ENCODE data around the gene NEDD8.

The NEDD8 gene

DNA sequence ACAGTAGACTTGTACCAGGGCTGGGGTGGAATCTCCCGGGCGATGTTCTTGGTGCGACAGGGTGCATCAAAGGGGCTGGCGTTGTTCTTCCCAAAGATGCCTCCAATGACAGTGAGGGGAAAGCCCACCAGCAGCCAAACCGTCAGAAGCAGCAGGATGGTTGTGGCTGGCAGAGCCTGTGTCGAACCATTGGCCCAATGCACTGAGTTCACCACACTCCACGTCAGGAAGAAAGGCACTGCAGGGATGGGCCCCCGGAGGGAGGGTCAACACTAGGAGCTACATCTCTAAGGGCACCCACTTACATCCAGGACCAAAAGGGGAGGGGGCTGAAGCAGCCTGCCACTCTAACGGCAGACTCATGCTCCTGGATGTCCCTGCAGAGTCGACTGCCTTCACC lies 41.8 kb downstream of the NEDD8 start:
- ChIA-PET POLR2A (no interaction called here), CTCF (interaction anchor here (2.5 kb wide), 1 partner anchor 25 kb away, joined by 8 read pairs; the partner anchor contains the start of gene MDP1)
- TF ChIP-seq, protein P1, sequence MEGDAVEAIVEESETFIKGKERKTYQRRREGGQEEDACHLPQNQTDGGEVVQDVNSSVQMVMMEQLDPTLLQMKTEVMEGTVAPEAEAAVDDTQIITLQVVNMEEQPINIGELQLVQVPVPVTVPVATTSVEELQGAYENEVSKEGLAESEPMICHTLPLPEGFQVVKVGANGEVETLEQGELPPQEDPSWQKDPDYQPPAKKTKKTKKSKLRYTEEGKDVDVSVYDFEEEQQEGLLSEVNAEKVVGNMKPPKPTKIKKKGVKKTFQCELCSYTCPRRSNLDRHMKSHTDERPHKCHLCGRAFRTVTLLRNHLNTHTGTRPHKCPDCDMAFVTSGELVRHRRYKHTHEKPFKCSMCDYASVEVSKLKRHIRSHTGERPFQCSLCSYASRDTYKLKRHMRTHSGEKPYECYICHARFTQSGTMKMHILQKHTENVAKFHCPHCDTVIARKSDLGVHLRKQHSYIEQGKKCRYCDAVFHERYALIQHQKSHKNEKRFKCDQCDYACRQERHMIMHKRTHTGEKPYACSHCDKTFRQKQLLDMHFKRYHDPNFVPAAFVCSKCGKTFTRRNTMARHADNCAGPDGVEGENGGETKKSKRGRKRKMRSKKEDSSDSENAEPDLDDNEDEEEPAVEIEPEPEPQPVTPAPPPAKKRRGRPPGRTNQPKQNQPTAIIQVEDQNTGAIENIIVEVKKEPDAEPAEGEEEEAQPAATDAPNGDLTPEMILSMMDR (IDR thresholded peaks at IDR 0.05; ENCODE audit: control extremely low read depth, extremely low read depth, low read depth, missing control alignments) = no peak
- DNase-seq (ENCODE audit: extremely low spot score) = no peak

- no peak for DNase-seq (ENCODE audit: extremely low spot score)
- POLR2A ChIA-PET = interaction anchor here (0.9 kb wide), 1 partner anchor 10 kb away, joined by 4 read pairs; no protein-coding TSS in a partner anchor
- TF ChIP-seq, protein P1 (IDR thresholded peaks at IDR 0.05; ENCODE audit: control extremely low read depth, extremely low read depth, low read depth, missing control alignments) = no peak
- CTCF ChIA-PET = interaction anchor here (1.1 to 2.5 kb wide), 4 partner anchors 26 to 118 kb away, joined by 3 to 8 read pairs (median 6); partner anchors contain the start of genes CIDEB, IRF9 and MDP1
Observed at GRCh38 chr14:24189460-24189859, 42.7 kb downstream of the NEDD8 start.

- CTCF ChIA-PET = interaction anchor here (1.1 to 2.5 kb wide), 4 partner anchors 27 to 119 kb away, joined by 3 to 8 read pairs (median 6); partner anchors contain the start of genes CIDEB, IRF9 and MDP1
- POLR2A ChIA-PET = interaction anchor here (0.9 to 1.1 kb wide), 3 partner anchors 10 to 75 kb away, joined by 3 to 7 read pairs (median 4); partner anchors contain the start of genes DCAF11 and NRL
- no peak for DNase-seq (ENCODE audit: extremely low spot score)
- TF ChIP-seq, protein P1 (IDR thresholded peaks at IDR 0.05; ENCODE audit: control extremely low read depth, extremely low read depth, low read depth, missing control alignments) = no peak
Observed at GRCh38 chr14:24189059-24189375, 43.1 kb downstream of the NEDD8 start.

DNA sequence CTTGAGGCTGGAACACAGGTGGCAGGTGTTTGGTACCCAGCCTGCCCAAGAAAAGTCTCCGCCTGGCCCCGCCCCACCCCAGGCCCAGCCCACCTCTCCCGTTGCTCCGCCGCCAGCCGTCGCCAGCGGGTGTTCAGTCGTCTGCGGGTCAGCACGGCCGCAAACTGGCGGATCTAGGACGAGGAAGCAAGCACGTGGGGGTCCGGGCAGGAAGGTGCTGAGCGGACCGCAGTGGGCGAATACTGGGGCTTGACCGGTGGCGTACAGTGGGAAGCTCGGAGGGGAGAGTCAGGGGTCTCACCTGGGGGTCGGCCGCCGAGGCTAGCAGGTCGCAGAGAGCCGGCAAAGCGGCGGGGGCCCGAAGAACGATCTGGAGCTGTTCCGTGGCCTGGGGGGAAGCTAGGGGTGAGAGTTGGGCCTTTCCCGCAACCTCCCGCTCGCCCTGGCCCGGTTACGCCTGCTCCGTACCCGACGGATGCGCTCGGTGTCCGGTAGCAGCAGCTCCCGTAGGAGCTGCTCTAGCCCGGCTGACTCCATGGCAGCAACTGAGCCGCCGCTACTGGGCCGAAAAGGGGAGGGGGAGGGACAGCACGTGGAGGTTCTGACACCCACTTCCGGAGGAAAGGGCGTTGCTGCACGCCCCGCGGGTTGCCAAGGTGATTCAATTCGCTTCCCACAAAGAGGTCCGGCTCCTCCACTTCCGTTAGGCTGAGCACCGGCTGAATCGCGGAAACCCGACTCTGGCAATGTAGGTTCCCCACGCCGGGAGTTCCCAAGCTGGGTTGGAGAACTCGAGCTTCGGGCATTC lies 43.7 kb downstream of the NEDD8 start, which contains the start of gene IPO4:
Gene IPO4 (minus strand): TSS at position 566 of the 808 bp plus-strand sequence. CDS start 29 bp downstream, at position 537.
- peak; percentile 98 for DNase-seq (ENCODE audit: extremely low spot score)
- ChIA-PET POLR2A (interaction anchor here (0.9 to 1.1 kb wide), 3 partner anchors 9 to 74 kb away, joined by 3 to 7 read pairs (median 4); partner anchors contain the start of genes DCAF11 and NRL), CTCF (interaction anchor here (0.9 to 2.5 kb wide), 7 partner anchors 25 to 119 kb away, joined by 3 to 8 read pairs (median 6); partner anchors contain the start of genes CHMP4A, CIDEB, IRF9 and MDP1)
- TF ChIP-seq, protein P1 (IDR thresholded peaks at IDR 0.05; ENCODE audit: control extremely low read depth, extremely low read depth, low read depth, missing control alignments) = no peak

DNA sequence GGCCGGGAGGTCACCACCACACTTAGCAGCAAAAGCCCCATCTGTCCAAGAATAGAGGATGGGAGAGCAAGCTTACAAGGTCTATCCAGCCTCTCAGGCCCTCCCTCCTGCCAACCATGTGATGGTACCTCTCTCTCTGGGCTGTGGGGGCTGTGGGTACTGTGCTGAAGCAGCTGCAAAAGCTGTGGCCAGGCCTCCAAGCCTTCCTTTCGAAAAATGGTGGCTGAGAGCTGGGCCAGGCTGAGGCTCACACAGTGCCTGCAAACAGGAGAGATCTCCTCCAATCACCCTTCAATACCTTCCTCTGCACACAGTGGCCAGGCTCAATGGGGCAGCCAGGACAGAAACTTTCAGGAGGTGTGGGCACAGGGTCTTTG lies 44.6 kb downstream of the NEDD8 start:
- TF ChIP-seq, protein P1 (IDR thresholded peaks at IDR 0.05; ENCODE audit: control extremely low read depth, extremely low read depth, low read depth, missing control alignments) = no peak
- ChIA-PET POLR2A (interaction anchor here (0.9 to 1.6 kb wide), 2 partner anchors 14 to 22 kb away, joined by 3 to 4 read pairs; no protein-coding TSS in a partner anchor), CTCF (interaction anchor here (0.9 to 4.4 kb wide), 5 partner anchors 26 to 120 kb away, joined by 3 to 35 read pairs (median 4); partner anchors contain the start of genes CHMP4A, CIDEB and IRF9)
- no peak for DNase-seq (ENCODE audit: extremely low spot score)

DNA sequence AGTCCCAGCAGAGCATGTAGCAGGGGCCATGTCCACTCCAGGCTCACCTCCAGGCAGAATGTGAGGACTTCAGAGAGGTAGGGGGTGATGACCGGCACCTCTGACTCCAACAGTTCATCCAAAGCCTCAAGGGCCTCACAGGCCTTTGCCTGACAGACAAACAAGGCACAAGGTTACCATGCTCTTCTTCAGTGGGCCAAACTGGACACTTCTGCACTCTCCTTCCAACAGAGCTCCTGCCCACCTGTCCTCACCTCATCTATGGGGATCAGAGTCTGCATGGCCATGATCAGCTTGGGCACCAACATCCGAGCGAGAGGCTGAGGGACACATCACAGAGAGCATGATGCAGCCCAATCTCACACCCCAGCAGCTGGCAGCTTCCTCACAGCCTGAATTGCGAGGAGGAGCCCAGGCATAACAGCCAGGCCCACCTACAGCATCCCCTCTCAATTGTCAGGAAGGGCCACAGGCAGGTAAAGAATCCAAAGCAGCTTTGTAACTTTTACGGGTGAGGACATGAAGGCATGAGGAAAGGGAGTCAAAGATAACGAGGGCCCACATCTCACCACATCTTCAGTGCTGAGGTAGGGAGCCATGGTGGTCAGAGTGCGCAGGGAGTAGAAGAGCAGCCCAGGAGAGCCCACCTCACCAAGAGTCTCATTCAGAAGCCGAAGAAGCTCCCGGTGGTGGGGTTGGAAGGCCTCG lies 45.2 kb downstream of the NEDD8 start:
- TF ChIP-seq, protein P1 (IDR thresholded peaks at IDR 0.05; ENCODE audit: control extremely low read depth, extremely low read depth, low read depth, missing control alignments) = no peak
- POLR2A ChIA-PET = interaction anchor here (0.9 to 1.6 kb wide), 2 partner anchors 14 to 22 kb away, joined by 3 to 4 read pairs; no protein-coding TSS in a partner anchor
- CTCF ChIA-PET = interaction anchor here (1.0 to 4.4 kb wide), 4 partner anchors 26 to 121 kb away, joined by 3 to 35 read pairs (median 5); partner anchors contain the start of genes CIDEB and IRF9
- DNase-seq (ENCODE audit: extremely low spot score) = no peak
